Right atrium auricular region (tissue), 2 donors: ENCODE data around the gene GALK1. TPM values are rescaled to one million over a fixed set of nuclear protein-coding genes. Genes with fewer than 3 reads are reported as not detected.

Source experiments
- DNase-seq: peaks from one replicate; pipeline ENCODE4 v3.0.0-alpha.2; 2019; ENCODE audit warnings: low spot score
- H3K27ac ChIP-seq, 2 donors: fragments of 200-600 bp; sonication (generic); 1 replicate in 1 of 2; 2 replicates in 1 of 2; pipeline ENCODE4 v1.5.1; 2016 to 2019
- H3K27me3 ChIP-seq, 2 donors: fragments of 200-600 bp; sonication (generic); one replicate each; pipeline versions ENCODE4 v1.5.1 to v1.6.0; 2017 to 2019
- H3K36me3 ChIP-seq: fragments of 200-600 bp; sonication (generic); one replicate; pipeline ENCODE4 v1.5.1; 2016
- H3K4me1 ChIP-seq, 2 donors: fragments of 200-600 bp; sonication (generic); one replicate each; pipeline versions ENCODE4 v1.5.1 to v1.6.0; 2017 to 2019
- H3K4me3 ChIP-seq, 2 donors: fragments of 200-600 bp; sonication (generic); 1 replicate in 1 of 2; 2 replicates in 1 of 2; pipeline ENCODE4 v1.5.1; 2017 to 2019; ENCODE audit warnings: mild to moderate bottlenecking in 1 of 2, moderate library complexity in 1 of 2
- H3K9me3 ChIP-seq, 2 donors: fragments of 200-600 bp; sonication (generic); one replicate each; pipeline ENCODE4 v1.5.1; 2019
- total RNA-seq, 2 donors: library from RNA; depleted of rRNA; stranded (reverse); fragments of >200 nt; gene quantifications; one replicate each; pipeline ENCODE4 v1.1.0, GENCODE V29; 2016
- TF ChIP-seq, protein P1 (sequence below), 2 donors: fragments of 200-600 bp; sonication (generic); IDR thresholded peaks; one replicate each; pipeline ENCODE4 v1.5.1; 2019; ENCODE audit warnings: antibody characterized with exemption in 2 of 2

The GALK1 gene
- total RNA-seq, 2 donors from 2014 or later = 19.6 to 21.0 TPM

DNA sequence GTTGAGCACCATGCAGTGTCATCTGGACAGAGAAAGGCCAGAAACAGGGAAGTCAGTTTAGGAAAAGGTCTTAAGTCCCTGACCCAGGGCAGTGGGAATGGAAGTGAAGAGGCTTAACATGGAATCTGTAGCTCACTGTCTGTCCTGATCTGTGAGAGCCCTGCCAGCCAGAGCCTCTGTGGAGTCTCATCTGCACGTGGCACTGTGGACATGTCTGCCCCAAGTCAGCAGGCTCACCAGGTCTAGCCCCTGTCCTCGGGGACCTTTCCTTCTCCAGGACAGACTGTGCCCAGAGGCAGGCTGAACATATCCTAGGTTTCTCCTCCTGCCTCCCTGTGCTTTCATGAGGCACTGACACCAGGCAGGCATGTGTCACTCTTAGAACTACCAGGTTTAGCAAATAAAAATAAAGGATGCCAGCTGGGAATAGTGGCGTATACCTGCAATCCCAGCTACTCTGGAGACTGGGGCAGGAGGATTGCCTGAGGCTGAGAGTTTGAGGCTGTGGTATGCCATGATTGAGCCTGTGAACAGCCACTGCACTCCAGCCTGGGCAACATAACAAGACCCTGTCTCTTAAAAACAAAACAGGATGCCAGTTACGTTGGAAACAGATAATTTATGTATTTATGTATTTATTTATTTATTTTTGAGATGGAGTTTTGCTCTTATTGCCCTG is 42.0 kb upstream of the GALK1 start:
- H3K4me3 ChIP-seq = no peak overlapping the region
- TF ChIP-seq, protein P1, sequence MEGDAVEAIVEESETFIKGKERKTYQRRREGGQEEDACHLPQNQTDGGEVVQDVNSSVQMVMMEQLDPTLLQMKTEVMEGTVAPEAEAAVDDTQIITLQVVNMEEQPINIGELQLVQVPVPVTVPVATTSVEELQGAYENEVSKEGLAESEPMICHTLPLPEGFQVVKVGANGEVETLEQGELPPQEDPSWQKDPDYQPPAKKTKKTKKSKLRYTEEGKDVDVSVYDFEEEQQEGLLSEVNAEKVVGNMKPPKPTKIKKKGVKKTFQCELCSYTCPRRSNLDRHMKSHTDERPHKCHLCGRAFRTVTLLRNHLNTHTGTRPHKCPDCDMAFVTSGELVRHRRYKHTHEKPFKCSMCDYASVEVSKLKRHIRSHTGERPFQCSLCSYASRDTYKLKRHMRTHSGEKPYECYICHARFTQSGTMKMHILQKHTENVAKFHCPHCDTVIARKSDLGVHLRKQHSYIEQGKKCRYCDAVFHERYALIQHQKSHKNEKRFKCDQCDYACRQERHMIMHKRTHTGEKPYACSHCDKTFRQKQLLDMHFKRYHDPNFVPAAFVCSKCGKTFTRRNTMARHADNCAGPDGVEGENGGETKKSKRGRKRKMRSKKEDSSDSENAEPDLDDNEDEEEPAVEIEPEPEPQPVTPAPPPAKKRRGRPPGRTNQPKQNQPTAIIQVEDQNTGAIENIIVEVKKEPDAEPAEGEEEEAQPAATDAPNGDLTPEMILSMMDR (IDR thresholded peaks at IDR 0.05) = no peak
- peak overlapping the region; percentile 83 to 89 for H3K27ac ChIP-seq
- H3K9me3 ChIP-seq = no peaks in the 10 kb centered on the region
- DNase-seq = no peak
- H3K36me3 ChIP-seq = peaks cover 20% of the 10 kb centered on the region
- H3K4me1 ChIP-seq = peaks cover 0 to 39% of the 10 kb centered on the region in 2 donors
- no peaks in the 10 kb centered on the region for H3K27me3 ChIP-seq

DNA sequence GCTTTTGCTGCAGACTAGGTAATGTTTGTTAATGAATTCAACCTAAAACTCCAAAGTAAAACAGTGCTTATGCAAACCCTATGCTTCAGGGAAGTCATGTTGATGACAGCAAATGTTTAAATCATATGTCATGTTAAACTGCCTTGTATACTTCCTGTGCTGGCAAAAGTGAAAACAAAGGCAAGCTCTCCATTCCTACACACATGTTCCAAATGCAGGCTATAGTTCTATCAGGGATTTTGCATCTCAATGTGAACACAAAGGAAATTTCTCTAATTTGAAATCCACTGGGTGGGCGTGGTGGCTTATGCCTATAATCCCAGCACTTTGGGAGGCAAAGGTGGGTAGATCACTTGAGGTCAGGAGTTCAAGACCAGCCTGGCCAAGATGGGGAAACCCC is 38.9 kb upstream of the GALK1 start:
- peaks cover 0 to 22% of the 10 kb centered on the region in 2 donors for H3K4me1 ChIP-seq
- no peak for DNase-seq
- TF ChIP-seq, protein P1 (IDR thresholded peaks at IDR 0.05) = no peak

DNA sequence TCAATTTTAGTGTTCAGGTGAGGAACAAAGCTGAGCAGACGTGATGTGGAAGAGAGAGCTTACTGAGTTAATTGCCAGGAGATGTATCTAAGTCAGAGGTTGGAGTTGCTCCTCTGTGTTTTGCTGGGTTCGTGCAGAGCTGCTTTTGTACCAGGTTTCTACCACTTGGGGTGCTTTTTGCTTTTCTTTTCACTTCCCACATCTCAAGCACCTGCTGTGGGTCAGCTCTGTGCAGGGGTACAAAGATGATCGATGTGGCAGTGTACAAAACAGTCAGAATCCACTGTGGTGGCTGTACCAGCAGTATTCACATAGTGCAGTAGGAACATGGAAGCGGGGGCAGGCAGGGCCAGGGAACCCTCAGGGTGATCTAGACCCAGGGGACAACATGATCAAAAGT is 34.4 kb upstream of the GALK1 start:
- Histone ChIP-seq H3K27ac (no peak overlapping the region), H3K36me3 (peaks cover 24% of the 10 kb centered on the region), H3K4me3 (no peak overlapping the region), H3K9me3 (no peaks in the 10 kb centered on the region), H3K4me1 (no peaks in the 10 kb centered on the region), H3K27me3 (no peaks in the 10 kb centered on the region)
- no peak for DNase-seq
- TF ChIP-seq, protein P1 (IDR thresholded peaks at IDR 0.05) = no peak

More for the DNA sequence above, 38.9 kb upstream of the GALK1 start:
- peaks cover 14% of the 10 kb centered on the region for H3K36me3 ChIP-seq
- H3K4me3 ChIP-seq = no peak overlapping the region
- no peaks in the 10 kb centered on the region for H3K9me3 ChIP-seq
- H3K27me3 ChIP-seq = no peaks in the 10 kb centered on the region
- H3K27ac ChIP-seq = no peak overlapping the region

DNA sequence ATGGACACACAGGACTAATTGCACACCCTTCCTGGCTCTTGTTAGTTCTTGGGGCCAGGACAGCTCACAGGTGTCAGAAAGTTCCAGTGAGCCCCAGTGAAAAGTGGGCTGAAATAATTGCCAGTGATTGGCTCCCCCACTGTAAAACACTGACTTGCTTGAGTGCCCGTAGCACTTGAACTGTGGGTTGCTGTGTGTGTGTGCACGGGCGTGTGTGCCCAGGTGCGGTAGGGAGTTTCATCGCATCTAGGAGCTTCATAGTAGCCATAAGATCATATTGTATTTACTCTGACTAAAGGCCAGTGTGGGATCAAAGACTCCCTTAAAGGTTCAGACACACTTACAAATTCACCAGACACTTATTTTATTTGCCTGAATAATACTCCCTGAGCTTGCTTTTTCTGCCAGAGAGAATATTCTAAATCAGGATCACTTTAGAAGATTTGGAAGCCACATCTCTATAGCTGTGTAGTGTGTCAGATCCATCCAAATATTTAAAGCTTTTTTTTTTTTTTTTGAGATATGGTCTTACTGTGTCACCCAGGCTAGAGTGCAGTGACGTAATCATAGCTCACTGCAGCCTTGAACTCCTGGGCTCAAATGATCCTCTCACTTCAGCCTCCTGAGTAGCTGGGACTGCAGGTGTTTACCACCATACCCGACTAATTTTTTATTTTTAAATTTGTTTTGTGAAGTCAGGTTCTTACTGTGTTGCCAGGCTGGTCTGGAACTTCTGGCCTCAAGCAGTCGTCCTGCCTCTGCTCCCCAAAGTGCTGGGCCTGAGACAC is 31.0 kb upstream of the GALK1 start:
- H3K4me1 ChIP-seq = no peaks in the 10 kb centered on the region
- H3K36me3 ChIP-seq = peaks cover 24% of the 10 kb centered on the region
- no peak overlapping the region for H3K4me3 ChIP-seq
- H3K27me3 ChIP-seq = no peaks in the 10 kb centered on the region
- H3K27ac ChIP-seq = no peak overlapping the region
- DNase-seq = no peak
- TF ChIP-seq, protein P1 (IDR thresholded peaks at IDR 0.05) = no peak
- H3K9me3 ChIP-seq = no peaks in the 10 kb centered on the region

DNA sequence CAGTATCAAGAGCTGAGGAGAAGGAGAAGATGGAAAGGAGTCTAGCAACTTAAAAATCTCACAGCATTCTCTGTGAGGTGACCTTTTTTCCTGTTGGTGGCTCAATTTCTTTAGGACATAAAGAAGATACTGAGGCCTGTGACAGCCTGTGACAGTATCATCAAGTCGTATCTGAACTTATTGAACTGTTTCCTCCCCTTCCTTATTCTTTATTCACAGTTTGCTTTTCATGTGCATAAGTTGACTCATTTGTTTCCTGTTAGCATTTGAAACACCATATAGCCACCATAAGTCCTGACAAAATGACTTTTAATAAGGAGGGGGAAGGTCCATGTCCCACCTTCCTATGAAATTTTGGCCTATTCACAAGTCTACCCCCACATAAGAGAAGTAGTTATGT is 28.5 kb upstream of the GALK1 start:
- Histone ChIP-seq H3K4me3 (no peak overlapping the region), H3K36me3 (peaks cover 8% of the 10 kb centered on the region), H3K9me3 (no peaks in the 10 kb centered on the region), H3K4me1 (no peaks in the 10 kb centered on the region), H3K27ac (no peak overlapping the region), H3K27me3 (no peaks in the 10 kb centered on the region)
- no peak for DNase-seq
- TF ChIP-seq, protein P1 (IDR thresholded peaks at IDR 0.05) = no peak
